HuH-7.5 (cell line): Measurements from ENCODE around the gene DIS3.
"Not testable (repeated sequence)": the region's sequence is repeated elsewhere in the genome, so short reads cannot be mapped to it uniquely, and the experiment has no call there.

Experiments used
- DNase-seq: peaks from one replicate; pipeline ENCODE4 v3.0.0; 2011; ENCODE audit warnings: low spot score

The DIS3 gene

DNA sequence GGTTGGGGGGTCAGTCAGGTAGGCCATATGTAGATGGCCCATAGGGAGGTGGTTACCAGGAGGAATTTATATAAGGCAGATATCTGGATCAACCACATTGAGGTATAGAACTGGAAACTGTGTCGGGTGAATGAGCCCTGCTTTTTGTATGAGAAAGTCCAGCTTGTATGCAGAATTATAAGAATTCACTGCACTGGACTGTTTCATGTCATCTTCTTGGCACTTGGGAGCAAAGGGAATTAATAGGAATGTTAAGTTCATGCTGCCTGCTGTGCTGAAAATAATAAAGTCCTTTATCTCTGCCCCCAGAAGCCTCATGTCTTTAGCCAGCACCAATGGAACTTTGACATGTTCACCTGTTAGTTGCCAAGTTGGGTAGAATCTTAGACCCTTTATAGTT lies 41.7 kb downstream of the DIS3 start:
- DNase-seq: no peak

DNA sequence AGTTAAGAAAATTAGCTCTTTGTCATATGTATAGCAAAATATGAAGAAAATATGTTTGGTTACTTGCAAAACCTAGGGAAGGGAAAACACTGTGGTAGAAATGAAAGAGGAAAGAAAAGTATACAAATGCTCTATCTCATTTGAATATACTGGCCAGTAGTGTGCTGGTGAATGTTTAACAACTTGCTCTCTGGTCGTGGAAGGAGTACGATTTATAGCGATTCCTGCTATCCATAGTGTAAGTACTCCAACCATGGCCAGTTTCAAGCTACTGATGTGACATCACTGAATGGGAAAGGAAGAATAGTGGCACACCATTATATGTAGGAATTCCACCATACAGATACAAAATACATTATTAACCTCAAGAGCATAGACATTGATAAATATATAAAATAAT lies 44.7 kb downstream of the DIS3 start:
- DNase-seq: no peak

DNA sequence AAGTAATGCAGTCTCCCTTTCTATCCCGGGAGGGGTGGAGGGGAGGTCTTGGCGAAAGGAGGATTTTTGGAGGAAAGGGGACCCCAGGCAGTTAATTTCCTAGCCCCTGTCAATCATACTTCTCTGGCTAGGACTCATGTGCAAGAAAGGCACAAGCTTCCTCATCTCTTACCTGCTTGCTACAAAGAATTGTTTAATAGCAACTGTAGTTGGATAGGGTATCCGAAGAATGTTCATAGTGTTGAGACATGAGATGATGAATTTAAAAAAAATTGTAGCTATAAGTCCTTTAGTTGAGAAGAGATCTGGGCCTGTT lies 53.5 kb downstream of the DIS3 start:
- DNase-seq: no peak

DNA sequence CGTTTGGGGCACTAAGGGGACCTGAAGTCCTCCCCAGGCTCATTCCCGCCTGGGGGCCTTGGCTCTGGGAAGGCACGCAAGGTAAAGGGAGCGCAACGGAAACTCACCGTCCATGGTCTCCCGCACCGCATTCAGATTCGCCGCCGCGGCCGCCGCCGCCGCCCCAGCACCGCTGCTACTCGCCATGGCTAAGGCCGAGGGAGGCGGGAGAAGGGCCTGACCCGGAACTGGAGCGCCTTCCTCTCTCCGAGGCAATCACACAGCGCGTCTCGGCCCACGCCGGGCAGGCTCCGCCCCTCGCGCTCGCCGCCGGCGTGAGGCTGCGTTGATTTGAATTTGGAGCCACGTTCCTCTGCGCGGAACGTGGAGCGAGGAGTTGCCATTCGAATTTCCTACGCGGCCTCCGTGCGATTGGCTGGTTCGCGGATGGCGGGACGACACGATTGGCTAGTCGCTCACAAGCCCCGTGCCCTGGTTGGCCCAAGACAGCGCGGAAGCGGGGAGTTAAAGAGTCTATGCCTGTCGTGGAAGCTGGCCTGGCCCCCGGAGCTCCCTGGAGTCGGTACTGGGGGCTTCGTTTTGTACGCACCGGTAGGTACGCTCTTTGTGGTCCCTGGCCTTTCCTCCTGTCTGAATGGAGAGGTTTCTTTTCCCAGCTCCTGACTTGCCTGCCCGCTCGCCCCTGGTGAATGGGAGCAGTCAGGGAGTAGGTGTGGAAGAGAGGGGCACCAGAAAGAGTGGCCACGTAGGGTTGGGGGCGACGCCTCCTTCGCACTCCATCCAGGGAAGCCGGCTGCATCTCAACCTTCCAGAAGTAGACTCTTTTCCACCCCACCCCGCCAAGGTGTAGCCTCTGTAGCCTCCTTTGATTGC lies 54.0 kb downstream of the DIS3 start, which contains the start of the genes BORA and MZT1:
TSS of gene BORA (plus strand) at position 507 of the 873 bp plus-strand sequence. CDS start 1,018 bp downstream, outside the sequence.
TSS of gene MZT1 (minus strand) at position 213 of the 873 bp plus-strand sequence. CDS start at position 186, 27 bp downstream.
- peak; percentile 75 for DNase-seq

DNA sequence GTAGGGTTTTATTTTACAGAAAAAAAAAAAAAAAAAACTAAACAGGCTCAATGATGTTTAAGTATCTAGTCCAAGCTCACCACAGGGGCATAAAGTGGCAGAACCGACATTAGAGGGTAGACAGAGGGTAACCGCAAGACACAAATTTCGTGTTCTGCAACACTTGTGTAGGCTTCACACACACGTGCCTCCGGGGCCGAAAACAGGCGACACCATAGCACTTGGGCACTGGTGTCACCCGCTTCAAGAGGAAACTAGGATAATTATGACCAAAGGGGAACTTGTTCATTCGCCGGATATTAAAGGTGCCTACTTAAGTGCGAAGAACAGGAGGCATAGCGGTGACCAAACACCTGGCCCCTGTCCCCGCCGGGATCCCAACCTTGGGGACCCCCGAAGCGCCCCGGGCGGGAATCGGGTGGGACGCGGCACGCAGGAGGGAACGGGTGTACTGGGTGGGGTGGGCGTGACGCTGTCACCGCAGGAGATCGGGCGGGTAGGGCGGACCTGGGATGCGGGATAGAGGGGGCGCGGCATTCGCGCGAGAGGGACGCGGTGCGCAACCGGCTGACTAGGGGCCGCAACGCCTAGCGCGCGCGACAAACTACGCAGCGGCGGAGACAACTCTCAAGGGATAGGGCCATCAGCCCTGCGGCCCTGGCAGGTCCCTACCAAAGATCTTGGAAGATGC lies 54.8 kb downstream of the DIS3 start:
- DNase-seq: peak; percentile 34

DNA sequence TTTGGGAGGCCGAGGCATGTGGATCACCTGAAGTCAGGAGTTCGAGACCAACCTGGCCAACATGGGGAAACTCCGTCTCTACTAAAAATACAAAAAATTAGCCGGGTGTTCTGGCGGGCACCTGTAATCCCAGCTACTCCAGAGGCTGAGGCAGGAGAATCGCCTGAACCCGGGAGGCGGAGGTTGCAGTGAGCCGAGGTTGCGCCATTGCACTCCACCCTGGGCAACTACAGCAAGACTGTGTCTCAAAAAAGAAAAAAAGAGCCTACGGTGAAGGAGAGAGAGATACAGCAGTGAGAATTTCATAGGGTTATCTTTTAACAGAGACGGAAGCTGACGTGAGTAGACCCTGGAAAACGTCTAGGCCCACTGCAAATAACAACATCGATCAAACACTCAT lies 55.5 kb downstream of the DIS3 start:
- not testable (repeated sequence) for DNase-seq

DNA sequence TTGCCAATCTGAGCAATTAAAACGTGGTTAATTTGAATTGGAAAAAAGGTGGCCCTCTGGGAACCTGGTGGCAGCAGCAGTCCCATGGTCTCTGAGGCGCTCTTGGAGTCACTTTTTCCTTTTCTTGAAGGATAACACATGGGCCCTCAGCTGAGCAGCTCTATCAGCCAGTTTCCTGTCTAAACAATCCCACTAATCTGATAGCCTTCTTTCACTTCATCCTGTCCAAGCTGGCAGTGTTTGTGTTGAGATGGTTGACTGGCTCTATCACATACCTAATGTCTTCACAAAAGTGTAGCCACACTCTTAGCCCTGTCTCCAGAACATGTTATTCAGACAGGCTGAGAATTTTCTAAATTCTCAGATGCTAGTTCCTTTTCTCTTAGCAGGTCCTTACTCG lies 64.9 kb downstream of the DIS3 start:
- no peak for DNase-seq
